SK-N-SH treated with all-trans-retinoic acid at 6 μM for 48 hours (cell line): ENCODE measurements around the gene CIRBP.

ENCODE experiments used
- ATAC-seq: fragments of 200-7000 bp; cut with Tn5 transposase; 3 replicates; pipeline ENCODE4 v1.9.1; 2020; ENCODE audit warnings: mild to moderate bottlenecking, moderate library complexity
- ARNTL ChIP-seq: fragments of 450-650 bp; formaldehyde crosslinking; IDR thresholded peaks from 2 replicates; pipeline ENCODE4 v1.5.0; 2020; ENCODE audit warnings: low read depth, mild to moderate bottlenecking, moderate library complexity, borderline replicate concordance
- CREB5 ChIP-seq: fragments of 250-450 bp; sonication (Bioruptor Pico); IDR thresholded peaks from 2 replicates; pipeline ENCODE4 v1.5.1; 2020; ENCODE audit warnings: low read depth, mild to moderate bottlenecking, moderate library complexity
- CSDC2 ChIP-seq: fragments of 250-450 bp; sonication (Bioruptor Pico); IDR thresholded peaks from 2 replicates; pipeline ENCODE4 v1.5.0; 2020; ENCODE audit warnings: mild to moderate bottlenecking, moderate library complexity
- CSRNP3 ChIP-seq: fragments of 250-450 bp; sonication (Bioruptor Pico); IDR thresholded peaks from 2 replicates; pipeline ENCODE4 v1.5.1; 2021; ENCODE audit warnings: mild to moderate bottlenecking, moderate library complexity
- ISL1 ChIP-seq: fragments of 250-450 bp; sonication (Bioruptor Pico); IDR thresholded peaks from 2 replicates; pipeline ENCODE4 v2.1.2; 2022; ENCODE audit warnings: mild to moderate bottlenecking, moderate library complexity
- OSR1 ChIP-seq: fragments of 250-450 bp; sonication (Bioruptor Pico); IDR thresholded peaks from 2 replicates; pipeline ENCODE4 v1.8.0; 2022; ENCODE audit warnings: moderate library complexity, mild to moderate bottlenecking, inconsistent platforms
- PATZ1 ChIP-seq: fragments of 250-450 bp; sonication (Bioruptor Pico); IDR thresholded peaks from 2 replicates; pipeline ENCODE4 v1.8.0; 2020; ENCODE audit warnings: mild to moderate bottlenecking, moderate library complexity, borderline replicate concordance
- POU6F1 ChIP-seq: fragments of 250-450 bp; sonication (Bioruptor Pico); IDR thresholded peaks from 2 replicates; pipeline ENCODE4 v1.8.0; 2021; ENCODE audit warnings: low read depth, mild to moderate bottlenecking, moderate library complexity, borderline replicate concordance
- PPARA ChIP-seq: fragments of 250-450 bp; sonication (Bioruptor Pico); IDR thresholded peaks from 2 replicates; pipeline ENCODE4 v1.5.0; 2020; ENCODE audit warnings: mild to moderate bottlenecking, borderline replicate concordance
- RARB ChIP-seq: fragments of 250-450 bp; sonication (Bioruptor Pico); IDR thresholded peaks from 2 replicates; pipeline ENCODE4 v1.8.0; 2021; ENCODE audit warnings: mild to moderate bottlenecking, moderate library complexity
- SNAI2 ChIP-seq: fragments of 250-450 bp; sonication (Bioruptor Pico); IDR thresholded peaks from 2 replicates; pipeline ENCODE4 v1.5.0; 2020; ENCODE audit warnings: mild to moderate bottlenecking, moderate library complexity
- TCF4 ChIP-seq: fragments of 250-450 bp; sonication (Bioruptor Pico); IDR thresholded peaks from 2 replicates; pipeline ENCODE4 v1.8.0; 2021; ENCODE audit warnings: mild to moderate bottlenecking, moderate library complexity, borderline replicate concordance
- TOX ChIP-seq: fragments of 250-450 bp; sonication (Bioruptor Pico); IDR thresholded peaks from 2 replicates; pipeline ENCODE4 v1.8.0; 2021; ENCODE audit warnings: mild to moderate bottlenecking, moderate library complexity, borderline replicate concordance
- ZC3H10 ChIP-seq: fragments of 250-450 bp; sonication (Bioruptor Pico); IDR thresholded peaks from 2 replicates; pipeline ENCODE4 v1.5.1; 2021; ENCODE audit warnings: mild to moderate bottlenecking, moderate library complexity
- ZFP3 ChIP-seq: fragments of 250-450 bp; sonication (Bioruptor Pico); IDR thresholded peaks from 2 replicates; pipeline ENCODE4 v1.5.0; 2020; ENCODE audit warnings: mild to moderate bottlenecking, moderate library complexity
- ZFP30 ChIP-seq: fragments of 450-650 bp; formaldehyde crosslinking; IDR thresholded peaks from 2 replicates; pipeline ENCODE4 v1.5.0; 2022; ENCODE audit warnings: mild to moderate bottlenecking, moderate library complexity
- ZNF565 ChIP-seq: fragments of 450-650 bp; formaldehyde crosslinking; conservative IDR thresholded peaks from 2 replicates; pipeline ENCODE4 v1.5.0; 2020; ENCODE audit warnings: low read depth, mild to moderate bottlenecking, moderate library complexity
- ZNF70 ChIP-seq: fragments of 450-650 bp; formaldehyde crosslinking; IDR thresholded peaks from 2 replicates; pipeline ENCODE4 v1.5.0; 2020; ENCODE audit warnings: mild to moderate bottlenecking, moderate library complexity
- ZNF8 ChIP-seq: fragments of 450-650 bp; formaldehyde crosslinking; IDR thresholded peaks from 2 replicates; pipeline ENCODE4 v1.5.0; 2020; ENCODE audit warnings: mild to moderate bottlenecking, moderate library complexity

CIRBP gene

GRCh38 chr19:1271528-1272422, 2.6 kb downstream of the CIRBP start:
- no peak for TF ChIP-seq OSR1 (CRISPR knock-in tag)
- TF ChIP-seq ZFP30: no peak
- TF ChIP-seq ZC3H10 (CRISPR knock-in tag): no peak
- TF ChIP-seq TOX (CRISPR knock-in tag): no peak
- TF ChIP-seq ZFP3: no peak
- 0 out of 2 replicates have a peak, but pooled peaks have one; percentile 16 for TF ChIP-seq CSRNP3
- no peak for ATAC-seq

GRCh38 chr19:1272423-1273262, 3.5 kb downstream of the CIRBP start:
- no peak for TF ChIP-seq CSDC2 (CRISPR knock-in tag)
- TF ChIP-seq POU6F1 (CRISPR knock-in tag): no peak
- TF ChIP-seq ISL1 (CRISPR knock-in tag): no peak
- TF ChIP-seq SNAI2 (CRISPR knock-in tag): no peak
- no peak for TF ChIP-seq RARB (CRISPR knock-in tag)
- TF ChIP-seq ZNF70 (CRISPR knock-in tag): no peak
- TF ChIP-seq ZFP30: no peak
- no peak for ATAC-seq

- ATAC-seq: no peak
- no peak for TF ChIP-seq SNAI2 (CRISPR knock-in tag)
- no peak for TF ChIP-seq ARNTL (CRISPR knock-in tag)
- TF ChIP-seq CSRNP3: no peak
- TF ChIP-seq ZNF8 (CRISPR knock-in tag): no peak
- TF ChIP-seq PPARA (CRISPR knock-in tag): no peak
- TF ChIP-seq, all 23 proteins: peak for 0
Measured at GRCh38 chr19:1273263-1274041, 4.3 kb downstream of the CIRBP start.

- TF ChIP-seq TOX (CRISPR knock-in tag): no peak
- no peak for TF ChIP-seq ARNTL (CRISPR knock-in tag)
- no peak for TF ChIP-seq POU6F1 (CRISPR knock-in tag)
- no peak for TF ChIP-seq ZNF565 (CRISPR knock-in tag)
- no peak for TF ChIP-seq PATZ1
- no peak for TF ChIP-seq ZFP30
- TF ChIP-seq CSDC2 (CRISPR knock-in tag): no peak
- no peak for TF ChIP-seq OSR1 (CRISPR knock-in tag)
- no peak for TF ChIP-seq CSRNP3
- TF ChIP-seq RARB (CRISPR knock-in tag): no peak
- no peak for TF ChIP-seq CREB5
- TF ChIP-seq ISL1 (CRISPR knock-in tag): no peak
- no peak for TF ChIP-seq TCF4 (CRISPR knock-in tag)
- no peak for TF ChIP-seq ZC3H10 (CRISPR knock-in tag)
- no peak for ATAC-seq
Measured at GRCh38 chr19:1274081-1274851, 5.1 kb downstream of the CIRBP start.
